Measurements from ENCODE around the gene MTCL1. TPM values are rescaled to one million over a fixed set of nuclear protein-coding genes. Genes with fewer than 3 reads are reported as not detected.
A peak's percentile ranks its signal among the peaks of the same experiment; 100 is the strongest.

MTCL1 gene
- 3.0 and 3.4 TPM in 2 replicates for polyA plus RNA-seq (2013)

- H3K79me2 ChIP-seq (ENCODE audit: control insufficient read depth, insufficient read depth, low read length, poor library complexity), result peaks cover 2% of the 10 kb centered on the region
- peak within 1 kb of the TSS; percentile 84 for H3K14ac ChIP-seq (ENCODE audit: low read length)
- H3K4me2 ChIP-seq (ENCODE audit: low read length), result peak within 1 kb of the TSS; percentile 96
- peaks cover 15% of the 10 kb centered on the region for H3K27me3 ChIP-seq (ENCODE audit: insufficient read depth, low read length)
- peak within 1 kb of the TSS; percentile 82 for H3K4me3 ChIP-seq (ENCODE audit: low read depth, low read length)
- no peak within 1 kb of the TSS for H2BK120ac ChIP-seq (ENCODE audit: insufficient read depth, low read length, poor library complexity)
- H4K91ac ChIP-seq (ENCODE audit: low read depth, low read length), result peak within 1 kb of the TSS; percentile 55
- H3K9ac ChIP-seq (ENCODE audit: low read length), result peak within 1 kb of the TSS; percentile 8
- peak within 1 kb of the TSS; percentile 24 for H4K12ac ChIP-seq (ENCODE audit: low read depth, low read length)
- H4K8ac ChIP-seq (ENCODE audit: low read depth, low read length), result peak within 1 kb of the TSS; percentile 77
- peaks cover 14 to 17% of the 10 kb centered on the region in 2 experiments for H3K4me1 ChIP-seq (ENCODE audit: control insufficient read depth in 1 of 2, insufficient read depth in 2 of 2, low read length in 2 of 2)
- no CpG with 5 or more reads among the region's 123 CpGs for WGBS (ENCODE audit: extremely low coverage, insufficient coverage, insufficient read length)
- peak within 1 kb of the TSS; percentile 22 for H3K4ac ChIP-seq (ENCODE audit: low read depth, low read length)
- no peak within 1 kb of the TSS for H3K23ac ChIP-seq (ENCODE audit: low read length)
- no peak within 1 kb of the TSS for H3K27ac ChIP-seq (ENCODE audit: low read depth, low read length)
- H2BK5ac ChIP-seq (ENCODE audit: low read depth, low read length, poor library complexity), result no peak within 1 kb of the TSS
- H3K36me3 ChIP-seq (ENCODE audit: control insufficient read depth in 1 of 2, insufficient read depth in 2 of 2, low read length in 2 of 2), result no peaks in the 10 kb centered on the region
- peak within 1 kb of the TSS; percentile 77 for H3K18ac ChIP-seq (ENCODE audit: low read length)
- H2BK12ac ChIP-seq (ENCODE audit: low read length), result no peak within 1 kb of the TSS
- H2AFZ ChIP-seq (ENCODE audit: insufficient read depth, low read length, poor library complexity), result peak within 1 kb of the TSS; percentile 82
- no peak within 1 kb of the TSS for H2AK5ac ChIP-seq (ENCODE audit: low read length)
- DNase-seq, result peak in 1 of 2 donors; percentile 52
- peaks cover 2% of the 10 kb centered on the region for H3K9me3 ChIP-seq (ENCODE audit: insufficient read depth, low read depth, low read length)
- H3K79me1 ChIP-seq (ENCODE audit: low read length), result peaks cover 3% of the 10 kb centered on the region
Observed at GRCh38 chr18:8705238-8705960, at the start of gene MTCL1. Gene MTCL1, plus strand, starts transcription at chr18:8705556. Its CDS starts 105 bp downstream, at chr18:8705661.

GRCh38 chr18:8656232-8656631 is 49.1 kb upstream of the MTCL1 start:
- H3K4me1 ChIP-seq (ENCODE audit: control insufficient read depth in 1 of 2, insufficient read depth in 2 of 2, low read length in 2 of 2), result no peaks in the 10 kb centered on the region
- H3K14ac ChIP-seq (ENCODE audit: low read length), result no peak overlapping the region
- no peak overlapping the region for H3K4me2 ChIP-seq (ENCODE audit: low read length)
- DNase-seq, result no peak
- H3K23ac ChIP-seq (ENCODE audit: low read length), result no peak overlapping the region
- no CpG with 5 or more reads among the region's 6 CpGs for WGBS (ENCODE audit: extremely low coverage, insufficient coverage, insufficient read length)
- H4K12ac ChIP-seq (ENCODE audit: low read depth, low read length), result no peak overlapping the region
- no peak overlapping the region for H2BK12ac ChIP-seq (ENCODE audit: low read length)
- no peak overlapping the region for H3K9ac ChIP-seq (ENCODE audit: low read length)
- no peaks in the 10 kb centered on the region for H3K9me3 ChIP-seq (ENCODE audit: insufficient read depth, low read depth, low read length)
- no peaks in the 10 kb centered on the region for H3K27me3 ChIP-seq (ENCODE audit: insufficient read depth, low read length)
- no peak overlapping the region for H2AK5ac ChIP-seq (ENCODE audit: low read length)
- H3K27ac ChIP-seq (ENCODE audit: low read depth, low read length), result no peak overlapping the region
- H3K79me2 ChIP-seq (ENCODE audit: control insufficient read depth, insufficient read depth, low read length, poor library complexity), result no peaks in the 10 kb centered on the region
- H3K4me3 ChIP-seq (ENCODE audit: low read depth, low read length), result no peak overlapping the region
- H3K36me3 ChIP-seq (ENCODE audit: control insufficient read depth in 1 of 2, insufficient read depth in 2 of 2, low read length in 2 of 2), result no peaks in the 10 kb centered on the region
- H4K91ac ChIP-seq (ENCODE audit: low read depth, low read length), result no peak overlapping the region
- no peak overlapping the region for H4K8ac ChIP-seq (ENCODE audit: low read depth, low read length)
- no peaks in the 10 kb centered on the region for H3K79me1 ChIP-seq (ENCODE audit: low read length)
- no peak overlapping the region for H2BK5ac ChIP-seq (ENCODE audit: low read depth, low read length, poor library complexity)
- no peak overlapping the region for H2BK120ac ChIP-seq (ENCODE audit: insufficient read depth, low read length, poor library complexity)
- H3K4ac ChIP-seq (ENCODE audit: low read depth, low read length), result no peak overlapping the region
- no peak overlapping the region for H2AFZ ChIP-seq (ENCODE audit: insufficient read depth, low read length, poor library complexity)
- H3K18ac ChIP-seq (ENCODE audit: low read length), result no peak overlapping the region

GRCh38 chr18:8657050-8657820 is 48.1 kb upstream of the MTCL1 start:
- Histone ChIP-seq H3K4me3 (ENCODE audit: low read depth, low read length) (no peak overlapping the region), H3K9me3 (ENCODE audit: insufficient read depth, low read depth, low read length) (no peaks in the 10 kb centered on the region), H3K23ac (ENCODE audit: low read length) (no peak overlapping the region), H3K36me3 (ENCODE audit: control insufficient read depth in 1 of 2, insufficient read depth in 2 of 2, low read length in 2 of 2) (no peaks in the 10 kb centered on the region), H3K79me2 (ENCODE audit: control insufficient read depth, insufficient read depth, low read length, poor library complexity) (no peaks in the 10 kb centered on the region), H2BK12ac (ENCODE audit: low read length) (no peak overlapping the region), H3K27ac (ENCODE audit: low read depth, low read length) (no peak overlapping the region), H3K18ac (ENCODE audit: low read length) (no peak overlapping the region), H3K14ac (ENCODE audit: low read length) (no peak overlapping the region), H3K27me3 (ENCODE audit: insufficient read depth, low read length) (no peaks in the 10 kb centered on the region), H2BK5ac (ENCODE audit: low read depth, low read length, poor library complexity) (no peak overlapping the region), H4K8ac (ENCODE audit: low read depth, low read length) (no peak overlapping the region), H3K79me1 (ENCODE audit: low read length) (no peaks in the 10 kb centered on the region), H4K12ac (ENCODE audit: low read depth, low read length) (no peak overlapping the region), H3K4me1 (ENCODE audit: control insufficient read depth in 1 of 2, insufficient read depth in 2 of 2, low read length in 2 of 2) (peaks cover 0 to 3% of the 10 kb centered on the region in 2 experiments), H2AFZ (ENCODE audit: insufficient read depth, low read length, poor library complexity) (no peak overlapping the region), H2AK5ac (ENCODE audit: low read length) (no peak overlapping the region), H2BK120ac (ENCODE audit: insufficient read depth, low read length, poor library complexity) (no peak overlapping the region), H3K9ac (ENCODE audit: low read length) (no peak overlapping the region), H3K4me2 (ENCODE audit: low read length) (no peak overlapping the region), H4K91ac (ENCODE audit: low read depth, low read length) (no peak overlapping the region), H3K4ac (ENCODE audit: low read depth, low read length) (no peak overlapping the region)
- no CpG with 5 or more reads among the region's 14 CpGs for WGBS (ENCODE audit: extremely low coverage, insufficient coverage, insufficient read length)
- no peak for DNase-seq

GRCh38 chr18:8657873-8658470 is 47.4 kb upstream of the MTCL1 start:
- H4K91ac ChIP-seq (ENCODE audit: low read depth, low read length), result no peak overlapping the region
- no peak overlapping the region for H2AFZ ChIP-seq (ENCODE audit: insufficient read depth, low read length, poor library complexity)
- H3K4ac ChIP-seq (ENCODE audit: low read depth, low read length), result no peak overlapping the region
- H3K27ac ChIP-seq (ENCODE audit: low read depth, low read length), result no peak overlapping the region
- no peak overlapping the region for H2AK5ac ChIP-seq (ENCODE audit: low read length)
- H3K36me3 ChIP-seq (ENCODE audit: control insufficient read depth in 1 of 2, insufficient read depth in 2 of 2, low read length in 2 of 2), result no peaks in the 10 kb centered on the region
- no peak overlapping the region for H3K4me2 ChIP-seq (ENCODE audit: low read length)
- H3K18ac ChIP-seq (ENCODE audit: low read length), result no peak overlapping the region
- peaks cover 0 to 3% of the 10 kb centered on the region in 2 experiments for H3K4me1 ChIP-seq (ENCODE audit: control insufficient read depth in 1 of 2, insufficient read depth in 2 of 2, low read length in 2 of 2)
- H3K79me2 ChIP-seq (ENCODE audit: control insufficient read depth, insufficient read depth, low read length, poor library complexity), result no peaks in the 10 kb centered on the region
- no peak overlapping the region for H4K8ac ChIP-seq (ENCODE audit: low read depth, low read length)
- no CpG with 5 or more reads among the region's 14 CpGs for WGBS (ENCODE audit: extremely low coverage, insufficient coverage, insufficient read length)
- H3K9ac ChIP-seq (ENCODE audit: low read length), result no peak overlapping the region
- H3K14ac ChIP-seq (ENCODE audit: low read length), result no peak overlapping the region
- no peak overlapping the region for H2BK12ac ChIP-seq (ENCODE audit: low read length)
- no peak for DNase-seq
- H2BK120ac ChIP-seq (ENCODE audit: insufficient read depth, low read length, poor library complexity), result no peak overlapping the region
- no peaks in the 10 kb centered on the region for H3K9me3 ChIP-seq (ENCODE audit: insufficient read depth, low read depth, low read length)
- no peaks in the 10 kb centered on the region for H3K27me3 ChIP-seq (ENCODE audit: insufficient read depth, low read length)
- H3K23ac ChIP-seq (ENCODE audit: low read length), result no peak overlapping the region
- no peaks in the 10 kb centered on the region for H3K79me1 ChIP-seq (ENCODE audit: low read length)
- H4K12ac ChIP-seq (ENCODE audit: low read depth, low read length), result no peak overlapping the region
- no peak overlapping the region for H3K4me3 ChIP-seq (ENCODE audit: low read depth, low read length)
- no peak overlapping the region for H2BK5ac ChIP-seq (ENCODE audit: low read depth, low read length, poor library complexity)

Data from trophoblast cell (in vitro differentiated cells and primary cell).